Osteoblast (primary cell): Measurements from ENCODE around the gene HSPA13. TPM values are rescaled to one million over a fixed set of nuclear protein-coding genes. Genes with fewer than 3 reads are reported as not detected.

ENCODE experiments used
- DNase-seq: peaks from one replicate; pipeline ENCODE4 v3.0.0; 2011; ENCODE audit warnings: low spot score, mixed read lengths; ENCODE audit not compliant: insufficient read length; ENCODE audit errors: missing footprints
- H2AFZ ChIP-seq: 2 replicates; pipeline ENCODE4 v1.6.0; 2011; ENCODE audit warnings: mild to moderate bottlenecking, low read length
- H3K27ac ChIP-seq: 2 replicates; pipeline ENCODE4 v1.5.1; 2011; ENCODE audit warnings: mild to moderate bottlenecking, low read depth, low read length, moderate library complexity
- H3K27me3 ChIP-seq: 2 replicates; pipeline ENCODE4 v1.6.0; 2012; ENCODE audit warnings: mild to moderate bottlenecking, control low read depth, inconsistent platforms, low read length, moderate library complexity; ENCODE audit not compliant: insufficient read depth
- H3K36me3 ChIP-seq: 2 replicates; pipeline ENCODE4 v1.5.1; 2011; ENCODE audit warnings: mild to moderate bottlenecking, low read length, control low read depth, moderate library complexity; ENCODE audit not compliant: insufficient read depth
- H3K4me1 ChIP-seq: 2 replicates; pipeline ENCODE4 v1.5.1; 2011; ENCODE audit warnings: mild to moderate bottlenecking, low read length, control low read depth, moderate library complexity; ENCODE audit not compliant: insufficient read depth
- H3K4me2 ChIP-seq: 2 replicates; pipeline ENCODE4 v1.6.0; 2011; ENCODE audit warnings: mild to moderate bottlenecking, low read length; ENCODE audit not compliant: insufficient read depth
- H3K4me3 ChIP-seq: fragments of 200-600 bp; sonication (generic); 3 replicates; pipeline ENCODE4 v1.5.1; 2012; ENCODE audit warnings: mild to moderate bottlenecking, low read length, inconsistent platforms; ENCODE audit not compliant: insufficient read depth
- H3K79me2 ChIP-seq: 2 replicates; pipeline ENCODE4 v1.6.0; 2012; ENCODE audit warnings: mild to moderate bottlenecking, low read length, control low read depth, inconsistent platforms; ENCODE audit not compliant: insufficient read depth
- H3K9me3 ChIP-seq: 2 replicates; pipeline ENCODE4 v1.5.1; 2011; ENCODE audit warnings: low read depth, low read length, control low read depth
- H4K20me1 ChIP-seq: 2 replicates; pipeline ENCODE4 v1.6.0; 2012; ENCODE audit warnings: mild to moderate bottlenecking, low read length, control low read depth; ENCODE audit not compliant: insufficient read depth
- CTCF ChIP-seq: IDR thresholded peaks from 2 replicates; pipeline ENCODE4 v1.5.1; 2011; ENCODE audit warnings: mild to moderate bottlenecking, low read depth, low read length, moderate library complexity; ENCODE audit errors: extremely low read depth
- total RNA-seq: library from RNA; depleted of rRNA; stranded (reverse); fragments of >200 nt; gene quantifications from 2 replicates; pipeline ENCODE4 v1.2.3, GENCODE V29; 2012

The HSPA13 gene
- total RNA-seq, 1 donor, result 70.9 TPM

GRCh38 chr21:14405962-14406361 lies 23.0 kb upstream of the HSPA13 start:
- no peak for TF ChIP-seq CTCF
- H3K4me1 ChIP-seq, result no peaks in the 10 kb centered on the region
- H3K36me3 ChIP-seq, result no peaks in the 10 kb centered on the region
- H2AFZ ChIP-seq, result no peak overlapping the region
- H4K20me1 ChIP-seq, result no peaks in the 10 kb centered on the region
- no peaks in the 10 kb centered on the region for H3K79me2 ChIP-seq
- no peaks in the 10 kb centered on the region for H3K9me3 ChIP-seq
- H3K27me3 ChIP-seq, result no peaks in the 10 kb centered on the region
- no peak overlapping the region for H3K4me3 ChIP-seq
- H3K27ac ChIP-seq, result no peak overlapping the region
- H3K4me2 ChIP-seq, result no peak overlapping the region
- DNase-seq, result no peak

GRCh38 chr21:14405225-14405624 lies 22.3 kb upstream of the HSPA13 start:
- Histone ChIP-seq H3K79me2 (no peaks in the 10 kb centered on the region), H3K4me3 (no peak overlapping the region), H3K27me3 (no peaks in the 10 kb centered on the region), H2AFZ (no peak overlapping the region), H3K36me3 (no peaks in the 10 kb centered on the region), H3K4me2 (no peak overlapping the region), H4K20me1 (no peaks in the 10 kb centered on the region), H3K9me3 (no peaks in the 10 kb centered on the region), H3K27ac (no peak overlapping the region), H3K4me1 (no peaks in the 10 kb centered on the region)
- no peak for DNase-seq
- no peak for TF ChIP-seq CTCF

- DNase-seq, result peak; percentile 56
- Histone ChIP-seq H3K27ac (no peak overlapping the region), H3K4me3 (no peak overlapping the region), H3K4me1 (no peaks in the 10 kb centered on the region), H3K4me2 (no peak overlapping the region), H3K27me3 (no peaks in the 10 kb centered on the region), H4K20me1 (no peaks in the 10 kb centered on the region), H2AFZ (no peak overlapping the region), H3K36me3 (no peaks in the 10 kb centered on the region), H3K79me2 (no peaks in the 10 kb centered on the region), H3K9me3 (no peaks in the 10 kb centered on the region)
- TF ChIP-seq CTCF, result peak; percentile 59
Observed at GRCh38 chr21:14403681-14404318, 20.9 kb upstream of the HSPA13 start.

- no peak overlapping the region for H3K4me2 ChIP-seq
- no peaks in the 10 kb centered on the region for H3K4me1 ChIP-seq
- no peak for TF ChIP-seq CTCF
- no peak overlapping the region for H2AFZ ChIP-seq
- DNase-seq, result no peak
- H3K27me3 ChIP-seq, result no peaks in the 10 kb centered on the region
- no peaks in the 10 kb centered on the region for H3K9me3 ChIP-seq
- H3K4me3 ChIP-seq, result no peak overlapping the region
- no peak overlapping the region for H3K27ac ChIP-seq
- no peaks in the 10 kb centered on the region for H4K20me1 ChIP-seq
- H3K36me3 ChIP-seq, result no peaks in the 10 kb centered on the region
- no peaks in the 10 kb centered on the region for H3K79me2 ChIP-seq
Observed at GRCh38 chr21:14401217-14401616, 18.3 kb upstream of the HSPA13 start.
